Stimulated activated naive CD8-positive, alpha-beta T cell treated with anti-CD3 and anti-CD28 coated beads, Interleukin-15, amount 100 ng/mL, for 72 hours (primary cell): Measurements from ENCODE around the gene VAPA.
"Not testable (repeated sequence)": the region's sequence is repeated elsewhere in the genome, so short reads cannot be mapped to it uniquely, and the experiment has no call there.

Experiments used
- ATAC-seq: fragments of 150-1000 bp; cut with Tn5 transposase; 2 replicates; pipeline ENCODE4 v1.10.0; 2021; ENCODE audit warnings: mild to moderate bottlenecking, moderate library complexity
- DNase-seq, 2 donors: peaks; one replicate each; pipeline ENCODE4 v3.0.0; 2021 to 2022
- H3K27ac Mint-ChIP-seq, 2 donors: one replicate each; pipeline ENCODE4 v1.8.0; 2022; ENCODE audit warnings: mild to moderate bottlenecking in 2 of 2, mixed read lengths in 2 of 2, moderate library complexity in 2 of 2
- H3K27me3 Mint-ChIP-seq: one replicate; pipeline ENCODE4 v1.8.0; 2022; ENCODE audit warnings: mixed read lengths
- H3K4me1 Mint-ChIP-seq: one replicate; pipeline ENCODE4 v1.8.0; 2022; ENCODE audit warnings: mild to moderate bottlenecking, mixed read lengths
- H3K4me3 Mint-ChIP-seq, 2 donors: one replicate each; pipeline ENCODE4 v1.8.0; 2022; ENCODE audit warnings: mild to moderate bottlenecking in 2 of 2, mixed read lengths in 2 of 2, moderate library complexity in 1 of 2
- H3K9me3 Mint-ChIP-seq, 2 donors: one replicate each; pipeline ENCODE4 v1.8.0; 2022; ENCODE audit warnings: mixed read lengths in 2 of 2

VAPA gene

DNA sequence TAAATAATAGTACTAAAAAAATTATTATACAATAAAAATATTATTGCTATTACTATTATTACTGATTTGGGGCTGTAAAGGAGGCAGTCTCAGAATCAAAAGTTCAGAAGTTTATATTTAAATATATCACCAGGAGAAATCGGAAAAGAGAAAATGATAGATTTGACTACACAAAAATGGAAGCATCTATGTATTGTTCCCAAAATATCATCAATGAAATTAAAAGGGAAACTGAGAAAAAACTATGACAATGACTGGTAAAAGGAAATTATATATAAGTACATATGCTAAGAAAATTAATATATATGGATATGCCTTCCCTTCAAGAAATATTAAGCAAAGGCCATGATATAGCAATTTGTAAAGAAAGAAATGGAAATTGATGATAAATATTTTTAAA is 35.7 kb upstream of the VAPA start:
- ATAC-seq: no peak
- H3K4me3 Mint-ChIP-seq: no peak overlapping the region
- H3K9me3 Mint-ChIP-seq: no peaks in the 10 kb centered on the region
- no peak overlapping the region for H3K27ac Mint-ChIP-seq
- no peaks in the 10 kb centered on the region for H3K27me3 Mint-ChIP-seq
- peaks cover 12% of the 10 kb centered on the region for H3K4me1 Mint-ChIP-seq
- no peak for DNase-seq

DNA sequence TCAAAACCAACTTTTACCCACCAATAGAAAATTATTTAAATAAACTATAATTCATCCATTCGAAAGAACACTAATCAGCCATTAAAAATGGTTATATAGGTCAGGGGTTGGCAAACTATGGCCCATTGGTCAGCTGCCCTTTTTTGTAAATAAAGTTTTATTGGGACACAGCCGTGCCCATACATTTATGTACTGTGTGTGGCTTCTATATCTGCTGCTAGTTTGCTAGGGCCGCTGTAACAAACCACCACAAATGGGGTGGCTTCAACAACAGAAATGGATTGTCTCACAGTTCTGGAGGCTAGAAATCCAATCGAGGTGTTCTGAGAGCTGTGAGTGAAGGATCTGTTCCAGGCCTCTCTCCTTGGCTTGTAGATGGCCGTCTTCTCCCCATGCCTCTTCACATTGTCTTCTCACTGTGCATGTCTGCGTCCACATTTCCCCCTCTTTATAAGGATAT is 35.0 kb upstream of the VAPA start:
- ATAC-seq (no peak), DNase-seq (no peak)
- Mint-ChIP-seq H3K27ac (no peak overlapping the region), H3K9me3 (no peaks in the 10 kb centered on the region), H3K4me3 (no peak overlapping the region), H3K27me3 (no peaks in the 10 kb centered on the region), H3K4me1 (peaks cover 12% of the 10 kb centered on the region)

GRCh38 chr18:9884090-9884489 is 29.7 kb upstream of the VAPA start:
- H3K4me3 Mint-ChIP-seq: no peak overlapping the region
- peaks cover 0 to 5% of the 10 kb centered on the region in 2 donors for H3K9me3 Mint-ChIP-seq
- ATAC-seq: no peak
- no peak for DNase-seq
- H3K4me1 Mint-ChIP-seq: no peaks in the 10 kb centered on the region
- peak overlapping the region in 1 of 2 donors; percentile 78 for H3K27ac Mint-ChIP-seq
- no peaks in the 10 kb centered on the region for H3K27me3 Mint-ChIP-seq

DNA sequence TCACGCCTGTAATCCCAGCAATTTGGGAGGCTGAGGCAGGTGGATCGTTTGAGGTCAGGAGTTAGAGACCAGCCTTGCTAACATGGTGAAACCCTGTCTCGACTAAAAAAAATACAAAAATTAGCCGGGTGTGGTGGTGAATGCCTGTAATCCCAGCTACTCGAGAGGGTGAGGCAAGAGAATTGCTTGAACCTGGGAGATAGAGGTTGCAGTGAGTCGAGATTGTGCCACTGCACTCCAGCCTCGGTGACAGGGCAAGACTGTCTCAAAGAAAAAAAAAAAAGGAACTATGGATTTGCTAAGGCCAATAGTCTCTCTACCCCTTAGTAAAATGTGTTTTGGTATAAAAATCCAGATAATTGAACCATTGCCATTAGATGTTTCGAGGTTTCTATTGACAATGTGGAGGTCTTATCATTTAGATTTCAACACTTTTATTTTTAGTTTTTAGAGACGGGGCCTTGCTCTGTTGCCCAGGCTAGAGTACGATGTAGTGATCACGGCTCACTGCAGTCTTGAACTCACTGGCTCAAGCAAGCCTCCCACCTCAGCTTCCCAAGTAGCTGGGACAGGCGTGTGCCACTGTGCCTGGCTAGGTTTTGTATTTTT is 29.2 kb upstream of the VAPA start:
- H3K27ac Mint-ChIP-seq: no peak overlapping the region
- ATAC-seq (no peak), DNase-seq (no peak)
- no peaks in the 10 kb centered on the region for H3K27me3 Mint-ChIP-seq
- no peaks in the 10 kb centered on the region for H3K4me1 Mint-ChIP-seq
- H3K4me3 Mint-ChIP-seq: no peak overlapping the region
- H3K9me3 Mint-ChIP-seq: peaks cover 0 to 5% of the 10 kb centered on the region in 2 donors

- peak; percentile 28 for ATAC-seq
- no peak within 1 kb of the TSS for H3K4me3 Mint-ChIP-seq
- H3K27ac Mint-ChIP-seq: peak within 1 kb of the TSS in 1 of 2 donors; percentile 34
- no peaks in the 10 kb centered on the region for H3K27me3 Mint-ChIP-seq
- no peak for DNase-seq
- H3K4me1 Mint-ChIP-seq: no peaks in the 10 kb centered on the region
- H3K9me3 Mint-ChIP-seq: peaks cover 0 to 5% of the 10 kb centered on the region in 2 donors
Observed at GRCh38 chr18:9885170-9886004, 28.4 kb upstream of the VAPA start, which contains the start of gene TXNDC2. TSS of gene TXNDC2 (plus strand) at chr18:9885973. CDS start at chr18:9886681, 708 bp downstream.

GRCh38 chr18:9886005-9886348 is 27.8 kb upstream of the VAPA start:
- Mint-ChIP-seq H3K27me3 (no peaks in the 10 kb centered on the region), H3K4me3 (no peak overlapping the region), H3K9me3 (peaks cover 0 to 5% of the 10 kb centered on the region in 2 donors), H3K4me1 (no peaks in the 10 kb centered on the region), H3K27ac (no peak overlapping the region)
- DNase-seq: no peak
- ATAC-seq: no peak

DNA sequence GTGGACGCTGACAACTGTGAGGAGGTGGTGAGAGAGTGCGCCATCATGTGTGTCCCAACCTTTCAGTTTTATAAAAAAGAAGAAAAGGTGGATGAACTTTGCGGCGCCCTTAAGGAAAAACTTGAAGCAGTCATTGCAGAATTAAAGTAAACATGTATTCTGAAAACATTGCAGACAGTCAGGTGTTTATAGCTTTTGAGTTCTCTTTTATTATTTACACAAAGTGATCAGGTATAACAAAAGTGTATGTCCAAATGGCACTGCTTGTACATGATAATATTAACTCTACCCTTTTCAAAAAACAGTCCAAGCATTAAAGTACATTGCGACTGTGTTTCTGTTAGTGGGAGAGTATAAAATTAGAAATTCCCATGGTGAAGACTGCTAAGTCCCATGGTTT is 25.8 kb upstream of the VAPA start:
- H3K4me3 Mint-ChIP-seq: no peak overlapping the region
- H3K4me1 Mint-ChIP-seq: no peaks in the 10 kb centered on the region
- DNase-seq: no peak
- peaks cover 0 to 5% of the 10 kb centered on the region in 2 donors for H3K9me3 Mint-ChIP-seq
- no peak for ATAC-seq
- H3K27me3 Mint-ChIP-seq: no peaks in the 10 kb centered on the region
- H3K27ac Mint-ChIP-seq: no peak overlapping the region

- DNase-seq (no peak), ATAC-seq (no peak)
- Mint-ChIP-seq H3K27me3 (no peaks in the 10 kb centered on the region), H3K27ac (no peak overlapping the region), H3K4me3 (no peak overlapping the region), H3K4me1 (peaks cover 10% of the 10 kb centered on the region), H3K9me3 (peaks cover 0 to 5% of the 10 kb centered on the region in 2 donors)
Observed at GRCh38 chr18:9890196-9890595, 23.6 kb upstream of the VAPA start.

- ATAC-seq (no peak), DNase-seq (no peak)
- no peak overlapping the region for H3K4me3 Mint-ChIP-seq
- no peaks in the 10 kb centered on the region for H3K27me3 Mint-ChIP-seq
- H3K27ac Mint-ChIP-seq: no peak overlapping the region
- peaks cover 0 to 5% of the 10 kb centered on the region in 2 donors for H3K9me3 Mint-ChIP-seq
- peaks cover 11% of the 10 kb centered on the region for H3K4me1 Mint-ChIP-seq
Observed at GRCh38 chr18:9890957-9891356, 22.9 kb upstream of the VAPA start.

- H3K4me3 Mint-ChIP-seq, DNase-seq, ATAC-seq, H3K27me3 Mint-ChIP-seq, H3K9me3 Mint-ChIP-seq: not testable (repeated sequence)
- Mint-ChIP-seq H3K4me1 (peaks cover 11% of the 10 kb centered on the region), H3K27ac (peak overlapping the region in 1 of 2 donors; percentile 76)
Observed at GRCh38 chr18:9891515-9891914, 22.3 kb upstream of the VAPA start.

DNA sequence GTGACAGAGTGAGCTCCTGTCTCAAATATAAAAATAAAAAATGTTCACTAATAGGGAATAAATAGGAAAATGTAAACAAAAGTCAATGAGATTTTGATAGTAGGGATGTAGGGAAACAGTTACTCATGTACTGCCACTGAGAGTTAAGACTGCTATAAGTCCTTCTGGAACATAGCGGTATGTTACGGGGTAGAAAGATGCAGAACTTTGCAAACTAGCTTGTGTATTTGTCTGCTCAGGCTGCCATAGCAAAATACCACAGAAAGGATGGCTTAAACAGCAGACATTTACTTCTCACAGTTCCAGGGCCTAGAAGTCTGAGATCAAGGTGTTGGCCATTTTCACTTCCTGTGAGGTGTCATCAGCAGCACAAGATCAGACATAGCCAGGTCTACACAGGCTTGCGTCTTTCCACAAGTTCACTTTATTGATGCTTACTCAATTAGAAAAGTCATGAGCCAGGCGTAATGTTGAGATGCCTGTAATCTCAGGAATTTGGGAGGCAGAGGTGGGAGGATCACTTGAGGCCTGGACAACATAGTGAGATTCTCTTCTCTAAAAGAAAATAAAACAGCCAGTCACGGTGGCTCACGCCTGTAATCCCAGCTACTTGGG is 19.3 kb upstream of the VAPA start:
- ATAC-seq: no peak
- peaks cover 22% of the 10 kb centered on the region for H3K4me1 Mint-ChIP-seq
- no peaks in the 10 kb centered on the region for H3K9me3 Mint-ChIP-seq
- H3K27me3 Mint-ChIP-seq: no peaks in the 10 kb centered on the region
- no peak overlapping the region for H3K4me3 Mint-ChIP-seq
- no peak for DNase-seq
- no peak overlapping the region for H3K27ac Mint-ChIP-seq

GRCh38 chr18:9897129-9897528 is 16.7 kb upstream of the VAPA start:
- Mint-ChIP-seq H3K4me3 (no peak overlapping the region), H3K27me3 (no peaks in the 10 kb centered on the region), H3K4me1 (peaks cover 29% of the 10 kb centered on the region), H3K9me3 (no peaks in the 10 kb centered on the region), H3K27ac (no peak overlapping the region)
- no peak for DNase-seq
- ATAC-seq: no peak

GRCh38 chr18:9897787-9898291 is 16.0 kb upstream of the VAPA start:
- H3K4me3 Mint-ChIP-seq, H3K27me3 Mint-ChIP-seq, H3K9me3 Mint-ChIP-seq, DNase-seq, H3K27ac Mint-ChIP-seq, ATAC-seq: not testable (repeated sequence)
- peaks cover 29% of the 10 kb centered on the region for H3K4me1 Mint-ChIP-seq

GRCh38 chr18:9898792-9899549 is 14.8 kb upstream of the VAPA start:
- Mint-ChIP-seq H3K27ac (peak overlapping the region in 1 of 2 donors; percentile 31), H3K4me1 (peaks cover 29% of the 10 kb centered on the region), H3K9me3 (no peaks in the 10 kb centered on the region), H3K4me3 (peak overlapping the region in 1 of 2 donors; percentile 5), H3K27me3 (no peaks in the 10 kb centered on the region)
- ATAC-seq (peak; percentile 46), DNase-seq (no peak)

DNA sequence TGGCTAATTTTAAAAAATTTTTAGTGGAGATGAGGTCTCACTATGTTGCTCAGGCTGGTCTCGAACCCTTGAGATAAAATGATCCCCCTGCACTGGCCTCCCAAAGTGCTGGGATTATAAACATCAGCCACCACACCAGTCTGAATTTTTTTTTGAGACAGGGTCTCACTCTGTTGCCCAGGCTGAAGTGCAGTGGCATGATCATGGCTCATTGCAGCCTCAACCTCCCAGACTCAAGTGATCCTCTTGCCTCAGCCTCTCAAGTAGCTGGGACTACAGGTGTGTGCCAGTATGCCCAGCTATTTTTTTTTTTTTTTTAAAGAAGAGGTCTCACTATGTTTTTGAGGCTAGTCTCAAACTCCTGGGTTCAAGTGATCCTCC is 14.3 kb upstream of the VAPA start:
- not testable (repeated sequence) for ATAC-seq, H3K27me3 Mint-ChIP-seq, H3K4me3 Mint-ChIP-seq, H3K9me3 Mint-ChIP-seq, DNase-seq, H3K27ac Mint-ChIP-seq
- peaks cover 26% of the 10 kb centered on the region for H3K4me1 Mint-ChIP-seq
